NCI-H526 treated with DMSO at 0.1 percent for 48 hours (cell line): ENCODE data around the gene GATA3.

Experiments
- DNase-seq: peaks from one replicate; lab custom pipeline; 2025; lab: John Stamatoyannopoulos, UW

The GATA3 gene

DNA sequence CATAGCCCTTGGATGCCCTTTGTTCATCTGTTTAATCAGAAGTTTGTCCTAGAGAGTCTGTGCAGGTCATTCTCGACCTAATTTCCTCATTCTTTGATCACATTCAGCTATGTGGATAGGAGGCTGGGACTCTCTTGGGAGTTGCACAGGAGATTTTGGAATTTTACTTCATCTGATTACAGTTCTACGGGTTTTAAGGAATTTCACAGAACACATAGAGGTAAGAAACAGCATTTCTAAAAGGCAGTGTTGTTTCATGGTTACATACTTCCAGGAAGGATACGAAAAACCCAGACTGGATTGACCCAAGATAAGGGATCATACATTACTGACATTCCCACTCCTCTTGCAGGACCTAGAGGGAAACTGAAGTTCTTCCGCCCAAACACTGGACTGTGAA, 45.9 kb downstream of the GATA3 start:
- no peak for DNase-seq

DNA sequence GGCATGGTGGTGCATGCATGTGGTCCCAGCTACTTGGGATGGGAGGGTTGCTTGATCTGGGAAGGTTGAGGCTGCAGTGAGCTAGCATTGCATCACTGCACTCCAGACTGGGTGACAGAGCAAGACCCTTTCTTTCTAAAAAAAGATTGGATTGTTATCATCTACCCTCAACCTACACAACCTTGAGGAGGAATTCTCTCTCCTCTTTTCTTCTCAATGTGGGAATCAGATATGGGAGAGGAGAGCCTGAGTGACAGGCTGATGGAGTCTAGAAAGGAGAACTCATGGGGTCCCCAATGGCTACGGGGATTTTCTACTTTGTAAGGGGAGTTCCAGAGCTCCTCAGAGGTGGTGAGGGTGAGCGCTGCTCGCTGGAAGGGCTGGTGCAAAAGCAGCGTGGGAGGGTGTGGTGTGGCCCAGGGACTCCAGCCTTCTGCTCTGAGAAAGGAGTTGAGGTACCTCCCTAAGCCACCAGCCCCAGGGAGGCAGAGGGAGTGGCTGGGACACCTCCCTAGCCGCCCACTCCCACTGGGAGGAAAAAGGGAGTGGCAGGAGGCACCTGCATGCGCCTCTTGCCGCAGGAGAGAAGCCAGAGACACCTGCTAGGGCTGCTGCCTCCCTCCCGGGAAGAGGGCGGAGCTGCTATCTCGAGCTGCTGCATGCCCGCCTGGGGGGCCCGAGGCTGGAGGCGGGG, 48.4 kb downstream of the GATA3 start:
- no peak for DNase-seq

DNA sequence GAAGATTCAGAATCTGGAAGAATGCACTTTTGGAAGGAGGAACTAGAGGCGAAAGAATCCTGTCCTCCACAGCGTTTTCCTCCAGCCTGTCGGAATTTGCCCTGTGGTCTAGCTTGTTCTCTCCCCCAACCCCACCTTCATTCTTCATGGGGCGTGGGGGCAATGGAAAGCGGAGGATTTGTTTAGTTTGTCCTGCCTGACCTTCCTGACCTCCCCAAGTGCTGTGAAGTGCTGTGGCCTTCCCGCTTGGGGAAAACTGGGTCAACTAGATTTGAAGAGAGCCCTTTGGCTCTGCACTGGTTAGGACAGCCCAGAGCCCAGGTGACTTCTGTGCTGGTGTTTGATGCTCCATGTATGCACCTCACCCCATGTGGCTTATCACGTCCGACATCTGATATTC, 49.1 kb downstream of the GATA3 start:
- DNase-seq: no peak

- no peak for DNase-seq
These were observed 49.5 kb downstream of the GATA3 start for GRCh38 chr10:8104005-8104404.

DNA sequence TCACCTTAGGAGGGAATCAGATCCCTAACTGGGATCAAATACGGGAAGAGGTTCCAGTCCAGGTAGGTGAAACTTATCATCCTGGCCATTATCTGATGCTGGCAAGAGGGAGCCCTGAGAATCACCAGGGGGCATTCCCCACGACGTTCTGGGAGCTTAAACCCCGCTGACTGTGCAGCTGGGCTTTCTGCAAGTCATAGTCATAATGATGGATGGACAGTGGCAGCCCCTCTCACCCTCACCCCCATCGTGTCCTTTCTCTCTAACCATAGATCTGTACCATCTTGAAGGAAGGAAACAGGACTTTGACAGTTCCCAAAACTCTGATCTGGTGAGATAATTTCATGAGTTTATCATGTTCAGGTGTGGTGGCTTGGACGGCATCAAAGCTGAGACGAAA, 50.2 kb downstream of the GATA3 start:
- DNase-seq: no peak

GRCh38 chr10:8105932-8106331, 51.4 kb downstream of the GATA3 start:
- DNase-seq: no peak

DNA sequence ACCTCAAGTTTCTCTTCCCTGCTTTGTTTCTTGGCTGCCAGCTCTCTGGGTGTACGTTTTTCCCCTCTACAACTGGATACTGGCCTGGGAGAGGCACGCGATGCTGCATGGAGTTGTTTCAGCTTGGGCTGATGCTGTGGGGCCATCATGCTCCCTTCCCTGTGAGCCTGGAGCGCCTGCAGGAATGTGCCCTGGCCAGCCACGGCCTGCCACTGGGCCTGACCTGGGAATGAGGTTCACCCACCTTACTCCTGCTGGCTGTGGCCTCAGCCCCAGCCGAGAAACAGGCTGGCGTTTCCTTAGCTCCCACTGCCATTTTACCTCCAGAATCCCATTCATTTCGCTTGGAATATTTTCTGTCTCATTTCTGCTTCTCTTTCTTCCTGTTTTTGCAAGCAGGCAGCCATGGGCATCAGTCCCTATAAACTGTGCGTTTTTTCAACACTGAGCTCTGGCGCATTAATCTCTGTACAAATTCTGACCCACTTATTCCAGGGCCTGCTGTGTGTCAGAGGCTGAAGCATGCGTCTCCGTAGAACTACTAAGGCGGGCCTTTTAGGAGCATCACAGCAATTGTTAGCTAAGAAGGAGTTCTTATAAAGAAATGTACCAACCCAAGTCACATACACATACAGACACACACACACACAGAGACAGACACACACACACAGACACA, 57.9 kb downstream of the GATA3 start:
- no peak for DNase-seq

GRCh38 chr10:8112942-8113442, 58.5 kb downstream of the GATA3 start:
- no peak for DNase-seq

- no peak for DNase-seq
These were observed 59.1 kb downstream of the GATA3 start for GRCh38 chr10:8113616-8114015.

GRCh38 chr10:8114741-8115617, 60.5 kb downstream of the GATA3 start:
- DNase-seq: no peak

DNA sequence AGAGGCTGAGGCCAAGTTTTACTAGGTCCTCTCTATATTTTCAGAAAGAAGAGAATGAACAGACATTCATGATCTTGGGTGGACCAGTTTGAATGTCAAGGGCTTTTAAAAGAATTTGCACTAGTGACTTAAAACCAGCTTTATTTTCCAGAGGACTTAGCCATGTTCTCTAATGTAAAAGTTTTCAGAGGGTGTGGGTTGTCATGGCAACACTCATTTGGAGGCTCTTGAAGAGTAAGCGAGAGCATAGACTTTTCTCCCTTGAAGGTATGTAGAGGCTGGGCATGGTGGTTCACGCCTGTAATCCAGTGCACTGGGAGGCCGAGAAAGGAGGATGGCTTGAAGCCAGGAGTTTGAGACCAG, 61.1 kb downstream of the GATA3 start:
- no peak for DNase-seq

DNA sequence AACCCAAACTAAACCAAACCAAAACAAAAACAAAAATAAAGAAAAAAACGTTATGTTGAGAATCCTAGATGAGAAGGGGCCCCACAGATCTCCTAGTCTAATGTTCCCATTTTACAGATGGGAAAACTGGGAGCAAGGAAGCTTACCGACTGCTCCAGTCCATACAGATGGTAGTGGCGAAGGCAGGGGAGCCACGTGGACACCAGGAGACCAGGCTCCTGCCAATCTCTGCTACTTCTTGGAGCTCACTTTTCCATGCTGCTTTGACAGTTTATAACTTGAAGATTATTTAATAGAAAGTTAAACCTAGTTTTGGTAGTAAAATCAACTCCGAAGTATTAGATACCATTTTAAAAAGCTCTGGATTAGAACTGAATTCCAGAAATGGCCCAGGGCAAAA, 62.0 kb downstream of the GATA3 start:
- no peak for DNase-seq

DNA sequence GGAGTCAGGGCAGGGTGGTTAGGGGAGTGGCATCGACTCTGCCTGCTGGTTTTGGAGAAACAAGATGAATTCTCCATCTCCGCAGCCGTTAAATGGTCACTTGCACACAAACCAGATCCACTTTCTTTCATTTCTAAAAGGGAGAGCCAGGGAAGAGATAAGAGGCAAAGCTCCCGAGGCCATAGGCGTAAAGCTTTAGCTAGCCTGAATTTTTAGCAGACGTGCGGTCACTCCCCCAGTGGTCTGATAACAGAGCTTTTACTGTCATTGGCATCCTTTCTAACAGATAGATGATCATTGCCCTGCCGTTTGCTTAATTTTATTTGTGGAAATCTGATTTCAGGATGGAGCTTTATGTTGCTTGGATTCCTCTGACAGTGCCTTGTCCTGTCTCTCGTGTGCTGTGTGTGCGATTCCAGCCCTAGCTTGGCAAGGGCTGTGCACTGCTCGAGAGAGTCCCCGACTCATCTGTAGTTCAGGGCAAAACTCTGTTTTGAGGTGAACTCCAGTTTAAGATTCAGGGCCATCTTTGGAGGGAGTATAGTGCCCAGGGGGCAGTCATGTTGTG, 62.5 kb downstream of the GATA3 start:
- DNase-seq: no peak

DNA sequence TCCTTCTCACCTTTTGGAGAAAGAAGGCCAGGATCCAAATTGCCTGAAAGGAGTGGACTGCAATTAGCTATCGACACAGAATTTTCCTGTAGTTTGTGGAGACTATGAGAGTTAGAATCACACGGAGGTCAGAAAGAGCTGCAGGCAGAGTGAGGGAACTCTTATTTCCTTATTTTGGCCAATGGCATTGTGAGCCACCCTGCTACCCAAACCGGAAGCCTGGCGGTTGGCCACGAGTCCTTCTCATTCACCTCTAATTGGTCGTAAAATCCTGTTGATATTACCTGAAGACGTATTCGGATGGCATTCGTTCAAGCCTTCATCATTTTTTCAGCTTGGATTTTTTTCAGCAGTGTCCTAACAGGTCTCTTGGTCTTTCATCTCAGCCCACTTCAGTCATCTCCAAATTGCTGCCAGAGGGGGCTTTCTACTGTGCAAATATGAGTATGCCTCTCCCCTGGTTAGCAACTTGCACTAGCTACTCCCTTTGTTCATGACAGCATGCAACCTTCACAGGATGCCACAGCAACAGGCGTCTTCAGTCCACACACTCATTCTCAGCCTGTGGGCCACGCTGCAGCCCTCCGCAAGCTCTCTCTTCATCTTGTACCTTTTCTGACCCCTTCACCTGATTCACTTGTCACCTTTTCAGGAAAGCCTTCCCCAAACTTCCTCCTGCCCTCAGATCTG, 66.9 kb downstream of the GATA3 start:
- no peak for DNase-seq

GRCh38 chr10:8122611-8123369, 68.3 kb downstream of the GATA3 start:
- DNase-seq: no peak

GRCh38 chr10:8124436-8124835, 69.9 kb downstream of the GATA3 start:
- no peak for DNase-seq
